ENCODE data around the gene DESI2. TPM values are rescaled to one million over a fixed set of nuclear protein-coding genes. Genes with fewer than 3 reads are reported as not detected.

The DESI2 gene
- polyA plus RNA-seq, 1 of the 3 experiments (the other 2 are of a cell fraction), result 14.0 TPM

DNA sequence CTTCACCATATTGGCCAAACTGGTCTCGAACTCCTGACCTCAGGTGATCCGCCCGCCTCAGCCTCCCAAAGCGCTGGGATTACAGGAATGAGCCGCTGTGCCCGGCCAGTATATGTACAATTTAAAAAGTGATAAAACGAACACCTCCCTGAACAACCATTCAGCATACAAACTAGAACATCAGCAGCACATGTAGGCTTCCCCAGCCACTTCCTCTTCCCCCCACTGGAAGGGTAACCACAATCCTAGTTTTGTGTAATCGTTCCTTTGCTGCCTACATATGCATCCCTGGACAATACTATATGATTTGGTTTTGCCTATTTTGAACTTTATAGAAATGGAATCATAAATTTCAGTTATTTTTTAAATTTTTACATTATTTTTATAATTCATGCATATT lies 60.4 kb downstream of the DESI2 start:
- no peaks in the 10 kb centered on the region for H3K27me3 ChIP-seq (ENCODE audit: insufficient read depth)
- peaks cover 0 to under 1% of the 10 kb centered on the region in 2 experiments; a peak in 1 of 4 replicates for H3K4me1 ChIP-seq (ENCODE audit: control insufficient read depth in 1 of 2, insufficient read depth in 2 of 2, low read depth in 1 of 2, low read length in 1 of 2)
- H3K9me3 ChIP-seq, result no peaks in the 10 kb centered on the region
- no peaks in the 10 kb centered on the region for H3K9me2 ChIP-seq
- POLR2A ChIA-PET, result no interaction called here
- WGBS (ENCODE audit: low lambda C conversion rate), result 96% methylated on average over 7 of the region's 8 CpGs
- no peak overlapping the region for H2AFZ ChIP-seq (ENCODE audit: low read depth)
- H3K9ac ChIP-seq, result no peak overlapping the region
- H4K20me1 ChIP-seq (ENCODE audit: insufficient read depth), result no peaks in the 10 kb centered on the region
- H3K79me2 ChIP-seq (ENCODE audit: insufficient read depth), result no peaks in the 10 kb centered on the region
- CTCF ChIA-PET, result no interaction called here
- peaks cover 0 to 2% of the 10 kb centered on the region in 2 experiments for H3K36me3 ChIP-seq (replicated peaks in 1 of 2; ENCODE audit: control insufficient read depth in 1 of 2, insufficient read depth in 2 of 2, low read length in 1 of 2)
- TF ChIP-seq EZH2phosphoT487 (IDR thresholded peaks at IDR 0.05; ENCODE audit: borderline replicate concordance, low read depth), result no peak
- no peak for TF ChIP-seq RAD21 (IDR thresholded peaks at IDR 0.05; ENCODE audit: low read length)
- TF ChIP-seq FOXM1 (IDR thresholded peaks at IDR 0.05; ENCODE audit: low read depth), result no peak
- TF ChIP-seq ELF1 (IDR thresholded peaks at IDR 0.05), result no peak
- TF ChIP-seq, protein P1, sequence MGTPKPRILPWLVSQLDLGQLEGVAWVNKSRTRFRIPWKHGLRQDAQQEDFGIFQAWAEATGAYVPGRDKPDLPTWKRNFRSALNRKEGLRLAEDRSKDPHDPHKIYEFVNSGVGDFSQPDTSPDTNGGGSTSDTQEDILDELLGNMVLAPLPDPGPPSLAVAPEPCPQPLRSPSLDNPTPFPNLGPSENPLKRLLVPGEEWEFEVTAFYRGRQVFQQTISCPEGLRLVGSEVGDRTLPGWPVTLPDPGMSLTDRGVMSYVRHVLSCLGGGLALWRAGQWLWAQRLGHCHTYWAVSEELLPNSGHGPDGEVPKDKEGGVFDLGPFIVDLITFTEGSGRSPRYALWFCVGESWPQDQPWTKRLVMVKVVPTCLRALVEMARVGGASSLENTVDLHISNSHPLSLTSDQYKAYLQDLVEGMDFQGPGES (IDR thresholded peaks at IDR 0.05; ENCODE audit: low read depth, low read length), result no peak
- no peak for TF ChIP-seq GABPA (IDR thresholded peaks at IDR 0.05; ENCODE audit: low read depth)
- DNase-seq, result no peak
- no peaks in the 10 kb centered on the region for H3F3A ChIP-seq (replicated peaks; ENCODE audit: insufficient read depth)
- no peak overlapping the region for H3K4me3 ChIP-seq (ENCODE audit: low read depth in 2 of 2, low read length in 1 of 2)
- no peak overlapping the region for H3K27ac ChIP-seq (ENCODE audit: low read depth in 2 of 2, low read length in 1 of 2)
- H3K4me2 ChIP-seq, result no peak overlapping the region

DNA sequence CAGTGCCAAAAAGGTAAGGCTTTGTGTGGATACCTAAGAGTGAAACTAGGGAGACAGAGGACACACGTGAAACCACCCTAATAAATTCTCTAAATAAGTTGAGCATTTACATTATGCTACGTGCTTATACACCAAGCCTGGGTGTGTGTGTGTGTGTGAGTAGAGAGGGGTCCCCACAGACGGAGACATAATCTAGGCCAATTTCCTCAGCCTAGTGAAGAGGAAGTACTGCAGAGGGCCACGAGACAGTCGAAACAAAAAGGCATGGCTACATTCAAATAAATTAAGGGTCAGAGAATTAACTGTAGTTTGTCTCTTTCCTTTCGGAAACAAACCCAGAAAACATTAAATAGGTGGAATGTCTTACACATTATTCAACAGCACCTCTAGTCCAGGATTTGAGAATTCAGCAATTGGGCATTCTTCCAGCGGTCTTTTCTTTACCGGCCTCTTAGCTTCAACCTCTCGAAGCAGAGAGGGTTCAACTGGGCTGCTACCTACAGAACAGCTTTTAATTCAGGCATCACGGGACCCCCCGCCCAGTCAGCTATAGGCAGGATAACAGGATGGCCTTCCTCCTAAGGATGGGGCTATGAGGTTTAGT lies 75.0 kb downstream of the DESI2 start:
- CTCF ChIA-PET, result no interaction called here
- DNase-seq, result no peak
- POLR2A ChIA-PET, result no interaction called here
- Histone ChIP-seq H3K4me3 (ENCODE audit: low read depth in 2 of 2, low read length in 1 of 2) (no peak overlapping the region), H3K36me3 (replicated peaks in 1 of 2; ENCODE audit: control insufficient read depth in 1 of 2, insufficient read depth in 2 of 2, low read length in 1 of 2) (no peaks in the 10 kb centered on the region), H3K9me2 (no peaks in the 10 kb centered on the region), H4K20me1 (ENCODE audit: insufficient read depth) (no peaks in the 10 kb centered on the region), H3K4me1 (ENCODE audit: control insufficient read depth in 1 of 2, insufficient read depth in 2 of 2, low read depth in 1 of 2, low read length in 1 of 2) (no peaks in the 10 kb centered on the region; a peak in 1 of 4 replicates), H2AFZ (ENCODE audit: low read depth) (no peak overlapping the region), H3K27me3 (ENCODE audit: insufficient read depth) (no peaks in the 10 kb centered on the region), H3K79me2 (ENCODE audit: insufficient read depth) (no peaks in the 10 kb centered on the region), H3F3A (replicated peaks; ENCODE audit: insufficient read depth) (no peaks in the 10 kb centered on the region), H3K4me2 (no peak overlapping the region), H3K9me3 (no peaks in the 10 kb centered on the region), H3K9ac (no peak overlapping the region), H3K27ac (ENCODE audit: low read depth in 2 of 2, low read length in 1 of 2) (no peak overlapping the region)
- WGBS (ENCODE audit: low lambda C conversion rate), result 95% methylated on average over 11 of the region's 11 CpGs
- TF ChIP-seq NFIC (IDR thresholded peaks at IDR 0.05; ENCODE audit: borderline replicate concordance) (no peak), ELF1 (IDR thresholded peaks at IDR 0.05) (no peak), TCF12 (IDR thresholded peaks at IDR 0.05) (no peak), TAF1 (IDR thresholded peaks at IDR 0.05; ENCODE audit: borderline replicate concordance, low read depth, low read length) (no peak), SIN3A (IDR thresholded peaks at IDR 0.05; ENCODE audit: borderline replicate concordance, low read depth, low read length) (no peak), RCOR1 (IDR thresholded peaks at IDR 0.05; ENCODE audit: low read length) (no peak), GATA2 (CRISPR knock-in tag; IDR thresholded peaks at IDR 0.05) (no peak), FOXJ3 (CRISPR knock-in tag; IDR thresholded peaks at IDR 0.05) (no peak), RXRA (IDR thresholded peaks at IDR 0.05; ENCODE audit: borderline replicate concordance, low read depth) (no peak), TEAD4 (IDR thresholded peaks at IDR 0.05; ENCODE audit: borderline replicate concordance, insufficient read depth) (no peak), RFX5 (IDR thresholded peaks at IDR 0.05; ENCODE audit: low read length) (no peak)
